ENCODE measurements around the gene SLC29A2. TPM values are rescaled to one million over a fixed set of nuclear protein-coding genes. Genes with fewer than 3 reads are reported as not detected.

SLC29A2 gene
- total and polyA plus RNA-seq, 2 of the 8 experiments (the other 6 are each of a cell fraction or from before 2014, with no cell fraction given) = 29.3 to 31.6 TPM

DNA sequence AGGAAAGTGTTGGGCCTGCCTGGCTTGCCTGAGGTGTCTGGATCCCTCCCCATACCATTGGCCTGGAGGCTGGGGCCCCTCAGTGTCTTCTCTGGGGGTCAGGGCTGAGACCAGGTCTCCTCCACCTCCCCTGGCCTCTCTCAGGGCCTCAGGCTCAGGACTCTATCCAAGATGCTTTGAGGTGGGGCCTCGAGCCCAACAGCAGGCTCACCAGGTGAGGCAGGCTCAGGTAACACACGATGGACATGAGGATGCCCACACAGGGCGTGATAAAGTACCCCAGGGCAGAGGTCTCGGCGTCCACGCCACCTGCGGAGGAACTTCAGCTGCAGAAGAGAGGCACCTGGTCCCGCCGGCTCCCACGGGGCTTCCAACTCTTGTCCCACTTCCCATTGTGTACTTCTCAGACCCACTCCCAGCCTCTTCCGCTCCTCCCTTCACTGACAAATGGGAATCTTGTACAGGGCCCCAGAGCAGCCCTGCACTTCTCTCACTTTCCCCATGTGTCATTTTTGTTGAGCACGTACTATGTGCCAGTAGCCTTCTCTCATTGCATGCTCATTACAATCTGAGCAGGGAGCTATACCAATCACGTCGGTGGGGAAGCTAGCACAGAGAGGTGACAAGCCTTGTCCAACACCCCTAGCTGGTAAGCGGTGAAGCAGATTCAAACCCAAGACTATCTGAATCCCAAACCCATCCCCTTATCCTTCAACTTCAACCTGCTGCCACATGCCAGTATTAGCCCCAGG is 3.8 kb downstream of the SLC29A2 start:
- no peak overlapping the region for H2BK120ac ChIP-seq (replicated peaks; ENCODE audit: low read depth, low read length)
- H3K23ac ChIP-seq (ENCODE audit: insufficient read length) = no peak overlapping the region
- H2AFZ ChIP-seq (ENCODE audit: low read length) = no peak overlapping the region
- H3K4me2 ChIP-seq (ENCODE audit: insufficient read depth in 1 of 2, low read depth in 2 of 2, low read length in 2 of 2) = no peak overlapping the region
- H2BK5ac ChIP-seq (ENCODE audit: low read depth, low read length) = 0 out of 2 replicates have a peak overlapping the region, but pooled peaks have one; percentile 28
- no peak overlapping the region for H2BK12ac ChIP-seq (ENCODE audit: low read depth, low read length)
- H3K4me1 ChIP-seq (replicated peaks in 1 of 4; ENCODE audit: control insufficient read depth in 3 of 4, insufficient read depth in 4 of 4, low read length in 3 of 4) = peaks cover 0 to 8% (median 7%) of the 10 kb centered on the region in 4 experiments; a peak in 6 of 7 replicates
- H3K23me2 ChIP-seq (ENCODE audit: low read depth, low read length) = peaks cover 7% of the 10 kb centered on the region; the same call in 1 of the 2 replicates
- no peak overlapping the region for H2BK15ac ChIP-seq (ENCODE audit: low read length)
- peaks cover 9% of the 10 kb centered on the region; the same call in 1 of the 2 replicates for H3K79me1 ChIP-seq (ENCODE audit: low read depth, low read length)
- H3K27me3 ChIP-seq (replicated peaks in 1 of 4; ENCODE audit: control insufficient read depth in 3 of 4, extremely low read depth in 1 of 4, insufficient read depth in 3 of 4, low read length in 3 of 4) = no peaks in the 10 kb centered on the region
- DNase-seq (ENCODE audit: low read depth in 1 of 2, low spot score in 2 of 2) (no peak), FAIRE-seq (no peak)
- no peak overlapping the region for H2BK20ac ChIP-seq (ENCODE audit: low read length)
- no peak overlapping the region for H3K4ac ChIP-seq (replicated peaks; ENCODE audit: insufficient read length, low read depth, low read length)
- CTCF ChIA-PET (ENCODE audit: partially characterized antibody) = interaction anchor here (0.9 to 4.1 kb wide), 4 partner anchors 18 to 53 kb away, joined by 3 to 18 read pairs (median 10); partner anchors contain the start of genes B4GAT1 and BRMS1
- POLR2A ChIA-PET (ENCODE audit: partially characterized antibody) = interaction anchor here (0.8 to 28.0 kb wide), 5 partner anchors 9 to 29 kb away, joined by 3 to 487 read pairs (median 3); partner anchors contain the start of genes B4GAT1 and BRMS1
- H3K27ac ChIP-seq (ENCODE audit: low read depth, low read length) = no peak overlapping the region
- no peak overlapping the region for H4K5ac ChIP-seq (ENCODE audit: insufficient read length, low read depth, low read length)
- no peak overlapping the region for H2AK5ac ChIP-seq (ENCODE audit: low read depth, low read length)
- H3K79me2 ChIP-seq (ENCODE audit: control insufficient read depth in 1 of 2, insufficient read depth in 2 of 2, low read length in 2 of 2) = peaks cover 0 to 16% of the 10 kb centered on the region in 2 experiments; a peak in 2 of 4 replicates
- peaks cover 23 to 56% (median 53%) of the 10 kb centered on the region in 4 experiments for H3K36me3 ChIP-seq (ENCODE audit: control insufficient read depth in 2 of 4, insufficient read depth in 4 of 4, low read length in 3 of 4)
- peaks cover 11 to 36% of the 10 kb centered on the region in 2 experiments for H4K20me1 ChIP-seq (replicated peaks in 1 of 2; ENCODE audit: control insufficient read depth in 1 of 2, insufficient read depth in 2 of 2, low read length in 2 of 2)
- H3K4me3 ChIP-seq (ENCODE audit: extremely low read depth in 1 of 4, insufficient read depth in 2 of 4, low read depth in 3 of 4, low read length in 4 of 4) = no peak overlapping the region
- 92% methylated on average over 15 of the region's 15 CpGs; no CpG with 5 or more reads in 1 of the 2 experiments for WGBS, 2 experiments (ENCODE audit: extremely low coverage in 1 of 2, insufficient coverage in 1 of 2, insufficient read length in 1 of 2, insufficient replicate concordance in 2 of 2, low coverage in 1 of 2, low lambda C conversion rate in 2 of 2, missing lambda C conversion rate in 1 of 2)
- no peak overlapping the region for H4K91ac ChIP-seq (replicated peaks; ENCODE audit: insufficient read length, low read length)
- H3K9me3 ChIP-seq (ENCODE audit: insufficient read depth in 2 of 2, low read depth in 1 of 2, low read length in 1 of 2) = no peaks in the 10 kb centered on the region
- no peak overlapping the region for H3K56ac ChIP-seq (replicated peaks; ENCODE audit: insufficient read length, low read depth, low read length)
- H3K18ac ChIP-seq (ENCODE audit: extremely low read depth, low read length) = no peak overlapping the region
- H4K8ac ChIP-seq (ENCODE audit: extremely low read depth, insufficient read depth, low read length) = peak overlapping the region; percentile 3; the same call in 1 of the 2 replicates
- no peak overlapping the region for H3K9ac ChIP-seq (replicated peaks in 1 of 4; ENCODE audit: extremely low read depth in 1 of 4, low read depth in 3 of 4, low read length in 3 of 4)
- H3K14ac ChIP-seq (ENCODE audit: insufficient read length) = no peak overlapping the region
- TF ChIP-seq YY1 (IDR thresholded peaks at IDR 0.05; ENCODE audit: low read depth, low read length) = no peak
- TF ChIP-seq USF2 (IDR thresholded peaks at IDR 0.05; ENCODE audit: low read length) = no peak
- no peak for TF ChIP-seq SUZ12 (IDR thresholded peaks at IDR 0.05; ENCODE audit: low read length)
- no peak for TF ChIP-seq HDAC2 (IDR thresholded peaks at IDR 0.05; ENCODE audit: borderline replicate concordance in 1 of 2, low read depth in 2 of 2, low read length in 2 of 2)
- no peak for TF ChIP-seq KDM1A (IDR thresholded peaks at IDR 0.05; ENCODE audit: borderline replicate concordance, low read length)
